Caco-2 (cell line): ENCODE data around the gene TRIO. TPM values are rescaled to one million over a fixed set of nuclear protein-coding genes. Genes with fewer than 3 reads are reported as not detected.

ENCODE experiments used
- BruUV-seq: library from RNA; stranded (reverse); fragments of 400-500 nt; replicated peaks from 2 replicates; lab custom pipeline; 2021; lab: Mats Ljungman, UMichigan
- CTCF ChIA-PET: fragments of 300-600 bp; sonication (Branson Sonifier 250); formaldehyde crosslinking; loops from one replicate; lab custom pipeline; 2022; ENCODE audit warnings: antibody characterized with exemption; lab: Charles Lee
- POLR2A ChIA-PET: fragments of 300-600 bp; sonication (Branson Sonifier 250); formaldehyde crosslinking; loops from one replicate; lab custom pipeline; 2022; ENCODE audit warnings: antibody characterized with exemption; lab: Charles Lee
- DNase-seq, 2 experiments: peaks; one replicate each; pipeline versions ENCODE4 v3.0.0 to v3.0.0-alpha.2; 2020 to 2022
- H3K27me3 ChIP-seq: replicated peaks from 2 replicates; pipeline ENCODE4 v1.6.0; 2011; ENCODE audit warnings: low read length; ENCODE audit not compliant: control insufficient read depth, insufficient read depth
- H3K36me3 ChIP-seq: 2 replicates; pipeline ENCODE4 v1.5.1; 2011; ENCODE audit warnings: low read length; ENCODE audit not compliant: control insufficient read depth, insufficient read depth
- H3K4me1 ChIP-seq: fragments of 250-450 bp; sonication (Bioruptor Pico); 2 replicates; pipeline ENCODE4 v1.5.1; 2020; ENCODE audit warnings: mild to moderate bottlenecking
- H3K4me3 ChIP-seq: 2 replicates; pipeline ENCODE4 v1.5.1; 2011; ENCODE audit warnings: low read depth, mild to moderate bottlenecking, control low read depth, low read length
- H3K9me3 ChIP-seq: fragments of 250-450 bp; sonication (Bioruptor Pico); 2 replicates; pipeline ENCODE4 v1.5.1; 2020; ENCODE audit warnings: mild to moderate bottlenecking, moderate library complexity
- H3K27ac Mint-ChIP-seq: one replicate; pipeline ENCODE4 v1.8.0; 2022; ENCODE audit warnings: mixed read lengths; ENCODE audit not compliant: unreplicated experiment
- H3K27me3 Mint-ChIP-seq: one replicate; pipeline ENCODE4 v1.8.0; 2022; ENCODE audit warnings: mixed read lengths; ENCODE audit not compliant: insufficient read depth, unreplicated experiment
- H3K36me3 Mint-ChIP-seq: one replicate; pipeline ENCODE4 v1.8.0; 2022; ENCODE audit warnings: mild to moderate bottlenecking, mixed read lengths; ENCODE audit not compliant: insufficient read depth, unreplicated experiment
- H3K4me1 Mint-ChIP-seq: one replicate; pipeline ENCODE4 v1.8.0; 2022; ENCODE audit warnings: low read depth, mixed read lengths; ENCODE audit not compliant: unreplicated experiment
- H3K4me3 Mint-ChIP-seq: one replicate; pipeline ENCODE4 v1.8.0; 2022; ENCODE audit warnings: mild to moderate bottlenecking, moderate library complexity, mixed read lengths; ENCODE audit not compliant: unreplicated experiment
- H3K9me3 Mint-ChIP-seq: one replicate; pipeline ENCODE4 v1.8.0; 2022; ENCODE audit warnings: mixed read lengths; ENCODE audit not compliant: unreplicated experiment
- intact Hi-C: fragments of 100-400 bp; cut with micrococcal nuclease; formaldehyde crosslinking; loops from one replicate; pipeline ENCODE4 v1.10.0; 2022; ENCODE audit not compliant: unreplicated experiment
- total RNA-seq: library from RNA; stranded (reverse); gene quantifications from 2 replicates; pipeline ENCODE4 v1.2.3, GENCODE V29; 2022
- TF ChIP-seq, protein P1 (sequence below), 2 experiments: fragments of 200-600 bp in 1 of 2; IDR thresholded peaks; 1 replicate in 1 of 2; 2 replicates in 1 of 2; pipeline versions ENCODE4 v1.5.1 to v1.8.0; 2011 to 2022; ENCODE audit warnings: antibody characterized with exemption in 1 of 2, control low read depth in 1 of 2, inconsistent platforms in 1 of 2, low read depth in 1 of 2, low read length in 1 of 2, mild to moderate bottlenecking in 1 of 2, moderate library complexity in 1 of 2; ENCODE audit not compliant: insufficient read depth in 1 of 2, severe bottlenecking in 1 of 2, unreplicated experiment in 1 of 2

TRIO gene
- total RNA-seq, 1 experiment from 2014 or later, result 92.0 TPM

DNA sequence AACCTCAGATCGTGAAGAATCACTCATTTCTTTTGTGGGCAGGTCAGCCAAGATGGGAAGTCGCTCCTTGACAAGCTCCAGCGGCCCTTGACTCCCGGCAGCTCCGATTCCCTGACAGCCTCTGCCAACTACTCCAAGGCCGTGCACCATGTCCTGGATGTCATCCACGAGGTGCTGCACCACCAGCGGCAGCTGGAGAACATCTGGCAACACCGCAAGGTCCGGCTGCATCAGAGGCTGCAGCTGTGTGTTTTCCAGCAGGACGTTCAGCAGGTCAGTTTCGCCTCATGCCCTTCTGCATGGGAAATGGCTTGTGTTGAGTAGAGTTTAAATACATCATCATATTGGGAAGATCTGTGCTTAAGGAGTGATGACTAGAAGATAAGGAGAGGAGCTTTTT lies 173.3 kb downstream of the TRIO start:
- no peak overlapping the region for H3K27ac Mint-ChIP-seq
- ChIA-PET POLR2A (no interaction called here), CTCF (no interaction called here)
- no peaks in the 10 kb centered on the region for H3K27me3 Mint-ChIP-seq
- no peak overlapping the region for H3K4me3 ChIP-seq
- H3K9me3 ChIP-seq, result no peaks in the 10 kb centered on the region
- H3K4me3 Mint-ChIP-seq, result no peak overlapping the region
- H3K36me3 Mint-ChIP-seq, result peaks cover 61% of the 10 kb centered on the region
- no TSS peak for BruUV-seq
- H3K36me3 ChIP-seq, result peaks cover 3% of the 10 kb centered on the region
- no peaks in the 10 kb centered on the region for H3K27me3 ChIP-seq
- H3K4me1 Mint-ChIP-seq, result no peaks in the 10 kb centered on the region
- DNase-seq, result no peak
- no peaks in the 10 kb centered on the region for H3K4me1 ChIP-seq
- peaks cover 10% of the 10 kb centered on the region for H3K9me3 Mint-ChIP-seq
- intact Hi-C loops, result no loop called here
- TF ChIP-seq, protein P1, sequence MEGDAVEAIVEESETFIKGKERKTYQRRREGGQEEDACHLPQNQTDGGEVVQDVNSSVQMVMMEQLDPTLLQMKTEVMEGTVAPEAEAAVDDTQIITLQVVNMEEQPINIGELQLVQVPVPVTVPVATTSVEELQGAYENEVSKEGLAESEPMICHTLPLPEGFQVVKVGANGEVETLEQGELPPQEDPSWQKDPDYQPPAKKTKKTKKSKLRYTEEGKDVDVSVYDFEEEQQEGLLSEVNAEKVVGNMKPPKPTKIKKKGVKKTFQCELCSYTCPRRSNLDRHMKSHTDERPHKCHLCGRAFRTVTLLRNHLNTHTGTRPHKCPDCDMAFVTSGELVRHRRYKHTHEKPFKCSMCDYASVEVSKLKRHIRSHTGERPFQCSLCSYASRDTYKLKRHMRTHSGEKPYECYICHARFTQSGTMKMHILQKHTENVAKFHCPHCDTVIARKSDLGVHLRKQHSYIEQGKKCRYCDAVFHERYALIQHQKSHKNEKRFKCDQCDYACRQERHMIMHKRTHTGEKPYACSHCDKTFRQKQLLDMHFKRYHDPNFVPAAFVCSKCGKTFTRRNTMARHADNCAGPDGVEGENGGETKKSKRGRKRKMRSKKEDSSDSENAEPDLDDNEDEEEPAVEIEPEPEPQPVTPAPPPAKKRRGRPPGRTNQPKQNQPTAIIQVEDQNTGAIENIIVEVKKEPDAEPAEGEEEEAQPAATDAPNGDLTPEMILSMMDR (IDR thresholded peaks at IDR 0.05; ENCODE audit: insufficient read depth in 1 of 2, low read depth in 1 of 2, low read length in 1 of 2, severe bottlenecking in 1 of 2, unreplicated experiment in 1 of 2), result no peak

DNA sequence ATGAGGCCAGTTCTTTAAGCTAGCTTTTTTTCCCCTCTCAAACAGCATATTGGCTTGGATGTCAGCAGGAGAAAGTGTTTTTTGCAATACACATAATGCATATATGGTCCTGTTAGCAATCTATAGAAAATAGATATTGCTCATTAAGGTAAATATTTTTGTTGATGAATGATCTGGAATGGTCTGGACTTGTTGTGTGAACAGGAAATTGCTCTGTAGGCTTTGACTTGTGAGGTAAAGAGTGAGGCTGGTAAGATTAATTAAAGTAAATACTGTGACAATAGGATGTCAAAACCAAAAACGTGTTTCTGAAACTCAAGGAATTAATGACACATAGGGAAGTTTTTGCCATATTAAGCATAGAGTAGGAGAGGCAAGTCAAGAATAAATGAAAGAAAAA lies 176.0 kb downstream of the TRIO start:
- H3K27ac Mint-ChIP-seq, result no peak overlapping the region
- BruUV-seq, result no TSS peak
- no peak overlapping the region for H3K4me3 Mint-ChIP-seq
- POLR2A ChIA-PET, result no interaction called here
- no peak overlapping the region for H3K4me3 ChIP-seq
- H3K9me3 Mint-ChIP-seq, result peaks cover 13% of the 10 kb centered on the region
- H3K4me1 ChIP-seq, result no peaks in the 10 kb centered on the region
- H3K36me3 Mint-ChIP-seq, result peaks cover 67% of the 10 kb centered on the region
- H3K9me3 ChIP-seq, result no peaks in the 10 kb centered on the region
- CTCF ChIA-PET, result interaction anchor here (0.7 kb wide), 1 partner anchor 14 kb away, joined by 3 read pairs; no protein-coding TSS in a partner anchor
- H3K4me1 Mint-ChIP-seq, result no peaks in the 10 kb centered on the region
- DNase-seq, result no peak
- H3K27me3 ChIP-seq, result no peaks in the 10 kb centered on the region
- TF ChIP-seq, protein P1 (IDR thresholded peaks at IDR 0.05; ENCODE audit: insufficient read depth in 1 of 2, low read depth in 1 of 2, low read length in 1 of 2, severe bottlenecking in 1 of 2, unreplicated experiment in 1 of 2), result no peak
- intact Hi-C loops, result no loop called here
- no peaks in the 10 kb centered on the region for H3K27me3 Mint-ChIP-seq
- peaks cover 3% of the 10 kb centered on the region; the same call in 1 of the 2 replicates for H3K36me3 ChIP-seq

DNA sequence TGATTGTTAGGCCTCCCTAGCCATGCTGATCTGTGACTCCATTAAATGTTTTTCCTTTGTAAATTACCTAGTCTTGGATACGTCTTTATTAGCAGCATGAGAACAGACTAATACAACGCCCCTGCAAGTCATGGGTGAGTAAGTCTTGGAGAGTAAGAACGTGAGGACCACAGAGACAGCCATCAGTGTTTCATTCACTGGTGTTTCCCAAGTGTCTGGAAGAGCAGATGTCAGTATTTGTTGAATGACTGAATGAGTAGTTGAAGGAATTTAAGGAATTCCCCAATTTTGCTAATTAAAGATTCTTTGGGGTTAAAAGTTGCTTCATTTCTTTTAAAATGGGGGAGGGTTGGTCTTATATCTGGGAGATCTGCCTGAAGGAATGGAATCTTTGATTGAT lies 178.8 kb downstream of the TRIO start:
- ChIA-PET POLR2A (no interaction called here), CTCF (no interaction called here)
- Mint-ChIP-seq H3K9me3 (peaks cover 13% of the 10 kb centered on the region), H3K4me3 (no peak overlapping the region), H3K27ac (no peak overlapping the region), H3K27me3 (no peaks in the 10 kb centered on the region), H3K4me1 (peaks cover 16% of the 10 kb centered on the region), H3K36me3 (peaks cover 52% of the 10 kb centered on the region)
- Histone ChIP-seq H3K4me3 (no peak overlapping the region), H3K27me3 (no peaks in the 10 kb centered on the region), H3K9me3 (no peaks in the 10 kb centered on the region), H3K4me1 (peaks cover 12% of the 10 kb centered on the region), H3K36me3 (peaks cover 3% of the 10 kb centered on the region; the same call in 1 of the 2 replicates)
- DNase-seq, result no peak
- TF ChIP-seq, protein P1 (IDR thresholded peaks at IDR 0.05; ENCODE audit: insufficient read depth in 1 of 2, low read depth in 1 of 2, low read length in 1 of 2, severe bottlenecking in 1 of 2, unreplicated experiment in 1 of 2), result no peak
- BruUV-seq, result no TSS peak
- intact Hi-C loops, result no loop called here
